ENCODE measurements around the gene CRACDL.
A peak's percentile ranks its signal among the peaks of the same experiment; 100 is the strongest.

Gene CRACDL

GRCh38 chr2:98924038-98924830 lies 11.8 kb downstream of the CRACDL start:
- DNase-seq = no peak

- peak; percentile 22 for DNase-seq
Measured at GRCh38 chr2:98923244-98923940, 12.6 kb downstream of the CRACDL start.

GRCh38 chr2:98921062-98921461 lies 15.0 kb downstream of the CRACDL start:
- DNase-seq = no peak

DNA sequence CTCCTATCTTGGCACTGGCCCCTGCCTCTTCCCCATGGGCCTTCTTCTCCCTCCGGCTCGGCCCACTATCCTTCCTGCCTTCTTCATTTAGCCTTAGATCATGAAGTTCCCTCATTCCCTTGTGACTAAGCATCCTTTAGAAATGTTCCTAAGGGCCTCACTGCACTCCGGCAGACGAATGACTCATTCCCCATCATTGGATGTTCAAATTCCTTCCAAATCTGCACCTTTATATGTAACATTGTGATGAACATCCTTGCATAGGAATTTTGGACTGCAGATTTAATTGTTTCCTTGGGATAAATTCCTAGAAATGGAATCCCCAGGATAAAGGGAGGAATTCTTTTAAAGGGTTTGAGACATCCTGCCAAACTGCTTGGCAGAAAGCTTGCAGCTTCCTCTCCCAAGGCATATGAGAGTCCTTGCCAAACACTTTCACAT lies 19.0 kb downstream of the CRACDL start:
- no peak for DNase-seq

- no peak for DNase-seq
Measured at GRCh38 chr2:98915751-98916358, 20.2 kb downstream of the CRACDL start.

- no peak for DNase-seq
Measured at GRCh38 chr2:98914713-98915580, 21.1 kb downstream of the CRACDL start.

GRCh38 chr2:98913916-98914712 lies 21.9 kb downstream of the CRACDL start:
- DNase-seq = no peak

- no peak for DNase-seq
Measured at GRCh38 chr2:98912957-98913915, 22.8 kb downstream of the CRACDL start.

DNA sequence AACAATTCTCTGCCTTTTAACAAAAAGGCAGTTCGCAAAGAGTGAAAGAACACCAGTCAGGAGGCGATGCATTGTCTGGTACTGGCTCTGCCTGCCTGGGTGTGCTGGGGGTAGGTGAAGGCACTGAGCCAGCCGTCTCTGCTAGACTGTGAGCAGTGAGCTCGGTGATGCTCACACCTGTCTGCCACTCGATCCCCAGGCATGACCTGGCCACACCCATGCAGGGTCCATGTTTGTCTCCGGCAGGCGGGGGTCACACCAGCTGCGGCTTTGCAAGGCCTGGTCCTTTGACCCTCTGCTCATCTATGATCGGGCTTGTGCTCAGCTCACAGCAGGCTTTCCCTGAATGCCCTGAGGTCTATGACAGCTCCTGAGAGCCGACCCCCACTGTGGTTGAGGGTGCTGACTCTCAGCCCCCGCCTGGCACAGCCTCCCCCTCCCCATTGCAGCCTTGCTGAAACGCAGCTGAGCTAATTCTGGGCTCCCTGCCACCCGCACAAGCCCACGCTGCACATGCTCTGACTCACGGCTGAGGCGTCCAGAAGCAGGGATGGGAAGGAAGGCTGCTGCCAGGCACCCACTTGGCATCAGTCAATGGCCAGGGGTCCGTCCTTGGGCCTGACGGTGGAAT lies 23.7 kb downstream of the CRACDL start:
- DNase-seq = no peak

DNA sequence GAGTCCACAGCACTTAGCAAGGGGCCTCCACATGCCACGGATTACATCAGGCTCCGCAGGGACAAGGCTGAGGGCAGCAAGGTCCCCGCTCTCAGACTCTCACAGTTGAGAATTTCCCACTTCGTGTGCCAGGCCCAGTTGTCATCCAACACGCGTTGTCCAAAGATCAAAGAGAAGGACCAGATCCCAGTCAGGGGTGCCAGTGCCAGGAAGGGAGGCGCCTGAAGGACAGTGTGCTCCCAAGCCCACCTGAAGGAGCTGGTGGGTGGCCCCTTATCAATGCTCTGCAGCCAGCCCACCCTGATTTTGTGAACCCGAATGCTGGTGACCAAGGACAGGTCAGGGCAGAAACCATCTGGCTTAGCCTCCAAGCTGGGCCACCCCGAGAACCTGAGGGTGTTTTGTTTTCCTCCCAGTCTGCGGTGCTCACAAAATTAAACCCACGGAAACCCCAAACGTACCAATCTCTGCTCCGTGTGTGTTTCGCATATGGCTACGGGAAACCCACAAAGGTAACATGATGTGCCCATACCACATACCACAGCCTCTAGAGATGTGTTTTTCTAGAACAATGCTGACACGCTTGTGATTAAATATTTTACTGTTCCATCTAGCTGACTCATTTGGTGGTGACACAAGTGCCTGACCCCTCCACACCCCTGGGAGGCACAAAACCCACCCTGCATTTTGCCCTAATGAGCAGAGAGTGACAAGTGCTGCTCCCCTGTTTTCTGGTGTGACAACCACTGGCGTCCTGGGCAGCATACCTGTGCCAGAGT lies 24.5 kb downstream of the CRACDL start:
- DNase-seq = no peak

- no peak for DNase-seq
Measured at GRCh38 chr2:98911126-98911375, 25.0 kb downstream of the CRACDL start.

GRCh38 chr2:98910349-98911125 lies 25.5 kb downstream of the CRACDL start:
- no peak for DNase-seq

- DNase-seq = peak; percentile 30
Measured at GRCh38 chr2:98909317-98910211, 26.5 kb downstream of the CRACDL start.

DNA sequence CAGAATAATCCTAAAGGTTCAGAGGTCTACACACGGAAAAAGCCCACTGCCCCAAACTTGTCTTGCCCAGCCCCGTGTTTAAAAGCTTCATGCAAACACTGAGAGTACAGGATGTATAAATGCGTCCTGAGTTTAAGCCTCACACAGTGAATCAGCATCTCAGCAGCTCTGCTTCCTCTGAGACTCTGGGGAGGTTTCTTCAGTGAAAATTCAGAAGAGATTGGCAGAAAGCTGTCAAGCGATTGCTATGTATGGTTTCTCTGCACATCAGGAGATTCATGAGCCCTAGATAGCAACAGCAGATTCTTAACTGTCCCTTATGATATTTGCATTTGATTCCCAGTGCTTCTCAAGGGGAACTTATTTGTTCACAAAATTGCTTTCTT lies 27.1 kb downstream of the CRACDL start:
- DNase-seq = peak; percentile 52

DNA sequence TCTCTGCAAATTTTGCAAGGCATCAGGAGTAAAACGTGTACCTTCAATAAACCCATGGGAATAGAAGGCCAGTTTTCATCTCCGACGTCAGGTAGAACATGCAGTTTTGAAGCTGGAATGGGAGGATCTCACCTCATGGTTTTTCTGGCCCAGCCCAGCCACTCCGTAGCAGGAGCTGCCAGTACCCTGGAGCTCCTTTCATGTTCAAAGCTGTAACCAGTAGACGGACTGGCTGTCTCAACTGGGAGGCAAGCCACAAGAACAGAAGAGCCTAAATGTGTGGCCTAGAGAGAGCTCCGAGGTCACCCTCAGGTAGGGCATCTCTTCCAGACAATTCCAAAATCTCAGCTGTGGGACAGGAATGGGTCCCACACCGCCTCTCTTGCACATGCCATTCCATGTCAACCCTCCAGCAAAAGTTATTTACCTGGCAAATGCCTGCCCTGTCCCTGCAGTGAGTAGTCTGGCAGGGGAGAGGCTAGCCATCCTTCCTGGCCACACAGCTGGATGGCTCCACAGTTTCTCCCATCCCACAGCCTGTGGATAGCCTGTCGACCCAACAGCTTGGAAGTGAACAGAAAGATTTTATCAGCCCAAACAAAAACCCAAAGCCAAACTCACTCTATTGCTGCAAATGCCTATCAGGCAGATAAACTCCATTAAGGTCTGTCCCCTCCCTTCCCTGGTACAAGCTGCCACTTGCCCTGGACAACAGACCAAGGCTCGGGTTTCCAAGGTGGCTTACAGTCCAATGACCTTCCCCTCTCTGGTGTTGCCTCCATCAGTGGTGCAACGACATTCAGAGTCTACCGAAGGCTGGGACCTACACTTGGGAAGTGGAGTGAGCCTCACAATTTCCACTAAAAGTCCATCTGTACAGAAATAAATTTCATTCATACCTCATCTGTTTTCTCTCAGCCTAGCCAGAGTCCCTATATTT lies 27.8 kb downstream of the CRACDL start:
- DNase-seq = no peak

GRCh38 chr2:98907385-98907784 lies 28.6 kb downstream of the CRACDL start:
- DNase-seq = no peak
